DOHH2 (cell line): ENCODE measurements around the gene AFG3L2.

Experiments used
- H3F3A ChIP-seq: fragments of 200-600 bp; sonication (generic), shearing (Covaris generic); 2 replicates; pipeline ENCODE4 v1.6.0; 2016; ENCODE audit warnings: antibody characterized with exemption, mild to moderate bottlenecking; ENCODE audit not compliant: control insufficient read depth, insufficient read depth
- H3K27ac ChIP-seq: fragments of 200-600 bp; sonication (generic); 2 replicates; pipeline ENCODE4 v1.5.1; 2014; ENCODE audit warnings: low read depth, mild to moderate bottlenecking, low read length, moderate library complexity
- H3K27me3 ChIP-seq: fragments of 200-600 bp; sonication (generic); 2 replicates; pipeline ENCODE4 v1.6.1; 2014; ENCODE audit warnings: mild to moderate bottlenecking, low read length, mixed read lengths; ENCODE audit not compliant: control insufficient read depth
- H3K36me3 ChIP-seq: fragments of 200-600 bp; sonication (generic); 2 replicates; pipeline ENCODE4 v1.6.1; 2014; ENCODE audit warnings: mild to moderate bottlenecking, low read length, moderate library complexity, mixed read lengths; ENCODE audit not compliant: control insufficient read depth
- H3K4me1 ChIP-seq: fragments of 200-600 bp; sonication (generic); 2 replicates; pipeline ENCODE4 v1.6.1; 2014; ENCODE audit warnings: mild to moderate bottlenecking, low read length, mixed read lengths; ENCODE audit not compliant: control insufficient read depth
- H3K4me2 ChIP-seq: fragments of 200-600 bp; sonication (generic); 2 replicates; pipeline ENCODE4 v1.6.0; 2014; ENCODE audit warnings: mild to moderate bottlenecking, low read length, moderate library complexity
- H3K4me3 ChIP-seq: fragments of 200-600 bp; sonication (generic); 2 replicates; pipeline ENCODE4 v1.5.1; 2014; ENCODE audit warnings: mild to moderate bottlenecking, low read length, mixed read lengths
- H3K79me2 ChIP-seq: fragments of 200-600 bp; sonication (generic); 2 replicates; pipeline ENCODE4 v1.6.1; 2014; ENCODE audit warnings: mild to moderate bottlenecking, low read length, mixed read lengths; ENCODE audit not compliant: control insufficient read depth
- H3K9me2 ChIP-seq: fragments of 200-600 bp; sonication (generic); replicated peaks from 2 replicates; pipeline ENCODE4 v1.6.1; 2014; ENCODE audit warnings: mild to moderate bottlenecking, low read length, mixed read lengths; ENCODE audit not compliant: control insufficient read depth
- H3K9me3 ChIP-seq: fragments of 200-600 bp; sonication (generic); 2 replicates; pipeline ENCODE4 v1.6.1; 2014; ENCODE audit warnings: antibody characterized with exemption, low read length, mixed read lengths; ENCODE audit not compliant: control insufficient read depth, insufficient read depth
- H4K20me1 ChIP-seq: fragments of 200-600 bp; sonication (generic); 2 replicates; pipeline ENCODE4 v1.6.0; 2014; ENCODE audit warnings: low read depth, mild to moderate bottlenecking, antibody characterized with exemption, low read length, moderate library complexity; ENCODE audit not compliant: control insufficient read depth, insufficient read depth
- CTCF ChIP-seq: fragments of 200-600 bp; sonication (generic); IDR thresholded peaks from one replicate; pipeline ENCODE4 v1.5.1; 2014; ENCODE audit warnings: antibody characterized with exemption, mild to moderate bottlenecking, low read depth, low read length; ENCODE audit not compliant: poor library complexity, severe bottlenecking
- EZH2phosphoT487 ChIP-seq: fragments of 200-600 bp; sonication (generic); IDR thresholded peaks from 2 replicates; pipeline ENCODE4 v1.6.1; 2017; ENCODE audit warnings: borderline replicate concordance, mild to moderate bottlenecking, antibody characterized with exemption, low read length, moderate library complexity, mixed read lengths

Gene AFG3L2

GRCh38 chr18:12336171-12336613 is 40.8 kb downstream of the AFG3L2 start:
- no peaks in the 10 kb centered on the region for H3K4me1 ChIP-seq
- H3K36me3 ChIP-seq: peaks cover 54% of the 10 kb centered on the region
- H3K79me2 ChIP-seq: no peaks in the 10 kb centered on the region
- H3F3A ChIP-seq: no peaks in the 10 kb centered on the region
- no peaks in the 10 kb centered on the region for H3K9me2 ChIP-seq
- H3K9me3 ChIP-seq: no peaks in the 10 kb centered on the region
- H3K27ac ChIP-seq: no peak overlapping the region
- TF ChIP-seq CTCF: no peak
- no peak for TF ChIP-seq EZH2phosphoT487
- no peaks in the 10 kb centered on the region for H3K27me3 ChIP-seq
- H3K4me2 ChIP-seq: no peak overlapping the region
- H4K20me1 ChIP-seq: no peaks in the 10 kb centered on the region
- H3K4me3 ChIP-seq: no peak overlapping the region

GRCh38 chr18:12335503-12335902 is 41.5 kb downstream of the AFG3L2 start:
- TF ChIP-seq CTCF (no peak), EZH2phosphoT487 (no peak)

GRCh38 chr18:12334863-12335262 is 42.2 kb downstream of the AFG3L2 start:
- no peak overlapping the region for H3K4me3 ChIP-seq
- peaks cover 49% of the 10 kb centered on the region for H3K36me3 ChIP-seq
- no peaks in the 10 kb centered on the region for H3F3A ChIP-seq
- no peaks in the 10 kb centered on the region for H3K79me2 ChIP-seq
- H3K4me2 ChIP-seq: no peak overlapping the region
- H3K27ac ChIP-seq: no peak overlapping the region
- no peaks in the 10 kb centered on the region for H3K27me3 ChIP-seq
- TF ChIP-seq CTCF (no peak), EZH2phosphoT487 (no peak)
- no peaks in the 10 kb centered on the region for H3K4me1 ChIP-seq
- H4K20me1 ChIP-seq: no peaks in the 10 kb centered on the region
- H3K9me2 ChIP-seq: no peaks in the 10 kb centered on the region
- H3K9me3 ChIP-seq: no peaks in the 10 kb centered on the region

More at GRCh38 chr18:12335503-12335902, 41.5 kb downstream of the AFG3L2 start:
- Histone ChIP-seq H3K9me2 (no peaks in the 10 kb centered on the region), H3K4me1 (no peaks in the 10 kb centered on the region), H3K27me3 (no peaks in the 10 kb centered on the region), H4K20me1 (no peaks in the 10 kb centered on the region), H3K4me3 (no peak overlapping the region), H3K36me3 (peaks cover 54% of the 10 kb centered on the region), H3K4me2 (no peak overlapping the region), H3F3A (no peaks in the 10 kb centered on the region), H3K27ac (no peak overlapping the region), H3K9me3 (no peaks in the 10 kb centered on the region), H3K79me2 (no peaks in the 10 kb centered on the region)
